Fibroblast of the aortic adventitia (primary cell): ENCODE data around the gene ZFP92. TPM values are rescaled to one million over a fixed set of nuclear protein-coding genes. Genes with fewer than 3 reads are reported as not detected.
A peak's percentile ranks its signal among the peaks of the same experiment; 100 is the strongest.

Experiments used
- DNase-seq: peaks from one replicate; pipeline ENCODE4 v3.0.0-alpha.2; 2010; ENCODE audit warnings: low read depth
- H3K4me3 ChIP-seq: 2 replicates; pipeline ENCODE4 v1.5.1; 2011; ENCODE audit warnings: low read depth, mild to moderate bottlenecking, control low read depth, low read length, moderate library complexity
- CTCF ChIP-seq: IDR thresholded peaks from 2 replicates; pipeline ENCODE4 v1.5.1; 2011; ENCODE audit warnings: mild to moderate bottlenecking, low read length, control low read depth, inconsistent platforms; ENCODE audit not compliant: insufficient read depth
- total RNA-seq: library from RNA; depleted of rRNA; stranded (reverse); fragments of >200 nt; gene quantifications from 2 replicates; pipeline ENCODE4 v1.2.3, GENCODE V29; 2012; ENCODE audit warnings: low replicate concordance

ZFP92 gene
- total RNA-seq, 1 donor: not detected

GRCh38 chrX:153414856-153415510 is 3.7 kb downstream of the ZFP92 start:
- no peak for TF ChIP-seq CTCF
- no peak overlapping the region for H3K4me3 ChIP-seq
- DNase-seq: peak; percentile 2

DNA sequence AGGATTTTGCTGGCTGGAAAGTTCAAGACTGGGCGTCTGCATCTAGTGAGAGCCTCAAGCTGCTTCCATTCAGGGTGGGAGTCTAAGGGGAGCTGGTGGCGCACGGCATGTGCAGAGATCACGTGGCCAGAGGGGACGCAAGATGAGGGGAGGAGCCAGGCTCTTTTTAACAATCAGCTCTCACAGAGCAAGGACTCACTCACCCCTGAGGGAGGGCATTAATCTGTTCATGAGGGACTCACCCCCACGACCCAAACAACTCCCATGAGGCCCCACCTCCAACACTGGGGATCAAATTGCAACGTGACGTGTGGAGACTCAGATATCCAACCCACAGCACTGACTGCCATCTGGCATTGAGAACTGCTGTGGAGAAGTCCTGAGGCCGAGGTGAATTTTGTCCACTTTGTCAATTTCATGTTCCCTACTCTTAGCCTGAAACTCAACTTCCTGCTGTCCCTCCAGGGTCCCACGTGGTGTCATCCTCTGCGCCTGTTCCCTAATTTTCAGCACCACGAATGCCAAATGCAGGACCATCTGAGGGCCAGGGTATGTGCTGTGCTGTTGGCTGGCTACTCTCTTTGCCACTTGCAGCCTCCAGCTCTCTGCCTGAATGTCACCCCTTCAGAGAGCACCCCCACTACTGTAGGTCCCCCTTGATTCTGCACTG is 5.6 kb downstream of the ZFP92 start:
- no peak overlapping the region for H3K4me3 ChIP-seq
- no peak for DNase-seq
- no peak for TF ChIP-seq CTCF

DNA sequence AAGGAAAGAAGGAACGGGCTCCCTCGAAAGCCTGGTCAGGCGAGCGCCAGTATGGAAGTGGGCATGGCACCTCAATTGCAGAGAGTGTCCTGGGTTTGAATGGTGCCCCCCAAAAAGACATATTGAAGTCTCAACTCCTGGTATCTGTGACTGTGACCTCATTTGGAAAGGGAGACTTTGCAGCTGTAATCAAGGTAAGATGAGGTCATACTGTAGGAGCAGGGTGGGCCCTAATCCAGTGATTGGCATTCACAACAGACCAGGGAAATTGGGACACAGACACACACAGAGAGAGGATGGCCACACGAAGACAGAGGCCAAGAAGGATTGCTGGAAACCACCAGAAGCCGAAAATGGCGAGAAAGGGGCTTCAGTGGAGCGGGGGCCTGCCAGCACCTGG is 6.4 kb downstream of the ZFP92 start:
- no peak for TF ChIP-seq CTCF
- DNase-seq: no peak
- no peak overlapping the region for H3K4me3 ChIP-seq

GRCh38 chrX:153420851-153421599 is 9.8 kb downstream of the ZFP92 start:
- no peak for TF ChIP-seq CTCF
- DNase-seq: no peak
- H3K4me3 ChIP-seq: no peak overlapping the region

DNA sequence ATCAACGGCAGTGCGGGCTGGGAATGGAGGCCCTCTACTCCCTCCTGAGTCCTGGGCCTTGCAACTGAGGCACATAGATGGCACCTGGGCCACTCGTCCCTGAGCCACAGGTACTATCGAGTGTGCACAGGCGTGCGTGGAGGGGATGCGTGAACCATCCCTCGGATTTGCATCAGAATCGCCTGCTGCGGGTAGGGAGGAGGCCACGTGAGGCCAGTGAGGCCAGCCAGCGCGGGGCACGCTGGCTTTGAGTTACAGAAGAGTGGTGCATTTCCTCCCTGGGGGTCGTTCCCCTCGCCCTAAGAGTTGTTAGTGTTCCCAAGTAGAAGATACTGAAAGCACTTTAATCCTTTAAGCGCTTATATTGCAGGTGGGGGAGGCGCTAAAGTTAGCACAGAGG is 10.6 kb downstream of the ZFP92 start:
- no peak overlapping the region for H3K4me3 ChIP-seq
- no peak for DNase-seq
- no peak for TF ChIP-seq CTCF

DNA sequence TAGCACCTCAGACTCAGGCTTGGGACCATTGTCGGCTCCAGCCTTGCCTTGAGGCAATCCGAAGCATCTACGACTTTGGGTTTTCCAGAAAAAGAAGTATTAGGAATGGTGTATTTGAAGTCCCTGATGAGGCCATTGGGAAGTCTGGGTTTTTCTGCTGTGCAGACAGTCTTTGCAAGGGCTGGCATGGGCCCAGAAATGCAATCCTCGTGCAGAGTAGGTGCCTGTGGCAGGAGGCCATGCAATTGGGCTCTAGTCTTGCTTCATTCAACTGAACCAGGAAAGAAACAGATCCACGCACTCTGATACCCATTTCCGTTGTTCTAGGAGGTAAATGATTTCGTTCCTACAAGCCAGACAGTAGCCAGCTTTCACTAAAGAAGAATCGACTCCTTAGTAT is 12.4 kb downstream of the ZFP92 start:
- no peak for TF ChIP-seq CTCF
- peak; percentile 2 for DNase-seq
- H3K4me3 ChIP-seq: no peak overlapping the region
